ENCODE measurements around the gene ST8SIA4.

ST8SIA4 gene

DNA sequence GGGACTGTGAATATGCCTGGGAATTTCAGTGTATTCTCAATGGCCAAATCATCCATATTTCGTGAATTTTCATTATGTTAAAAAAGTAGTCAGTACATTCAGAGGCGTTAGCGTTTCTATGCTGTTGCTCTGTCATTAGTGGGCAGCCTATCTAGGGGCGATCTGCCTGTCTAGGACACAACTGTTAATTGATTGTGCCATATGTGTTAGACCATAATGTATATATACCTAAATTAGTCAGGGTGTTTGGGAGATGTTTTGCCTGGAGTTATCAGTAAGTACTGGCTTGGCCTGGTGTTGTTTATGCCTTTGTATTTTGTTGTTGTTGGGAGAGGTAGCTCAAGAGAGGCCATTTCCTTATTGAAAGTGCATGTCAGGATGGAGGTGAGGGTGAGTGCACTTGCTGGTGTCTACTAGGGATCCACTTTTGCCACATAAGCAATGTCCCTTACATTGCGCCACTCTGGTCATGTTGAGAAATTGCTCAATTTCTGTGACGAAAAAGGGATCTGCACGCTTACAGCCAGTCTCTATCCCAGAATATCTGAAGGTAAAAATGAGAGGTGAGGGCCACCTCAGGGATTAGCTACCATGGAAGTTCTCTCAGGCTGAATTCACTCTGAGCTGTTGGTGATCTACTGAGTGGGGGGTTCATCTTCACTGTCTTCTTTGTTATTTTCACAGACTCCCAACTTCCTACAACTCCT is 123.3 kb downstream of the ST8SIA4 start:
- no peak for DNase-seq (ENCODE audit: low read depth)
- Histone ChIP-seq H3K27me3 (replicated peaks; ENCODE audit: control insufficient read depth, insufficient read depth, low read length) (no peaks in the 10 kb centered on the region), H3K4me3 (ENCODE audit: low read length) (no peak overlapping the region), H3K9me3 (ENCODE audit: control insufficient read depth, low read length) (no peaks in the 10 kb centered on the region), H3K4me1 (ENCODE audit: control insufficient read depth, insufficient read depth, low read length) (peaks cover 12% of the 10 kb centered on the region), H3K36me3 (ENCODE audit: control insufficient read depth, insufficient read depth, low read length, severe bottlenecking) (no peaks in the 10 kb centered on the region), H3K9ac (ENCODE audit: low read length) (no peak overlapping the region)

DNA sequence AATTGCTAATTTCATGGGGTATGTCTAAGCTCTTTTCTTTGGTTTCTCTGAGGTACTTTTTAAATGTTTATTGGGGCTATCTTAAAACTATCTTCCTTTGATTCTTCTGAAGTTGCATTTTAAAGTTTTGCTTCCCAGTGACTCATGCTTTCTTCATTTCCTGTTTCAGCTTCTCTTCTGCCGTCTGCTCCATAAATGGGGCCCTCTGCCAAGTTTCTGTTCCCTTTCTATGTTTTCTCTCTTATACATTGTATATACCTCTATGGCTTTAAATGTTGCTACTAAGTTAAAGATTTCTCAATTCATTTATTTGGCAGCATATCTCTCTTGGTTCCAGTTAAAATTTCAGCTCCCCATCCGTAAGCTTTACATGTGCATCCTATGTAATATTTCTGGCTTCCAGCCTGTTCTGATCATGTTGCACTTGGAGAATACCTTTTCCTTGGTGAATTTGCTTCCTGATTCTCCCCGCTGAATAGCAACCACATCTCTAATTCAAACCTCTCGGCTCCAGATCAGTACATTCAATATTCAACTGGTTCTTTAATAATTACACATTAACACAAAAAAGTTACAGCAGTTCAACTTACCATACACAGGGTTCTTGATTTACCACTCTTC is 125.3 kb downstream of the ST8SIA4 start:
- DNase-seq (ENCODE audit: low read depth): peak; percentile 88
- peak overlapping the region; percentile 57 for H3K9ac ChIP-seq (ENCODE audit: low read length)

GRCh38 chr5:100775533-100775855 is 127.6 kb downstream of the ST8SIA4 start:
- no peak for DNase-seq (ENCODE audit: low read depth)
- Histone ChIP-seq H3K4me3 (ENCODE audit: low read length) (no peak overlapping the region), H3K36me3 (ENCODE audit: control insufficient read depth, insufficient read depth, low read length, severe bottlenecking) (no peaks in the 10 kb centered on the region), H3K4me1 (ENCODE audit: control insufficient read depth, insufficient read depth, low read length) (peaks cover 12% of the 10 kb centered on the region), H3K9ac (ENCODE audit: low read length) (no peak overlapping the region), H3K9me3 (ENCODE audit: control insufficient read depth, low read length) (no peaks in the 10 kb centered on the region), H3K27me3 (replicated peaks; ENCODE audit: control insufficient read depth, insufficient read depth, low read length) (no peaks in the 10 kb centered on the region)

More for the DNA sequence above, 125.3 kb downstream of the ST8SIA4 start:
- peaks cover 12% of the 10 kb centered on the region for H3K4me1 ChIP-seq (ENCODE audit: control insufficient read depth, insufficient read depth, low read length)
- no peaks in the 10 kb centered on the region for H3K27me3 ChIP-seq (replicated peaks; ENCODE audit: control insufficient read depth, insufficient read depth, low read length)
- peak overlapping the region; percentile 73 for H3K4me3 ChIP-seq (ENCODE audit: low read length)
- H3K9me3 ChIP-seq (ENCODE audit: control insufficient read depth, low read length): no peaks in the 10 kb centered on the region
- H3K36me3 ChIP-seq (ENCODE audit: control insufficient read depth, insufficient read depth, low read length, severe bottlenecking): no peaks in the 10 kb centered on the region

GRCh38 chr5:100772548-100772947 is 130.5 kb downstream of the ST8SIA4 start:
- Histone ChIP-seq H3K4me1 (ENCODE audit: control insufficient read depth, insufficient read depth, low read length) (peaks cover 5% of the 10 kb centered on the region), H3K27me3 (replicated peaks; ENCODE audit: control insufficient read depth, insufficient read depth, low read length) (no peaks in the 10 kb centered on the region), H3K9ac (ENCODE audit: low read length) (no peak overlapping the region), H3K36me3 (ENCODE audit: control insufficient read depth, insufficient read depth, low read length, severe bottlenecking) (no peaks in the 10 kb centered on the region), H3K9me3 (ENCODE audit: control insufficient read depth, low read length) (no peaks in the 10 kb centered on the region), H3K4me3 (ENCODE audit: low read length) (no peak overlapping the region)
- no peak for DNase-seq (ENCODE audit: low read depth)

- H3K4me3 ChIP-seq (ENCODE audit: low read length): no peak overlapping the region
- no peak overlapping the region for H3K9ac ChIP-seq (ENCODE audit: low read length)
- DNase-seq (ENCODE audit: low read depth): no peak
- no peaks in the 10 kb centered on the region for H3K9me3 ChIP-seq (ENCODE audit: control insufficient read depth, low read length)
- H3K27me3 ChIP-seq (replicated peaks; ENCODE audit: control insufficient read depth, insufficient read depth, low read length): no peaks in the 10 kb centered on the region
- H3K36me3 ChIP-seq (ENCODE audit: control insufficient read depth, insufficient read depth, low read length, severe bottlenecking): no peaks in the 10 kb centered on the region
- no peaks in the 10 kb centered on the region for H3K4me1 ChIP-seq (ENCODE audit: control insufficient read depth, insufficient read depth, low read length)
Observed at GRCh38 chr5:100772006-100772405, 131.1 kb downstream of the ST8SIA4 start.

GRCh38 chr5:100771181-100771580 is 131.9 kb downstream of the ST8SIA4 start:
- DNase-seq (ENCODE audit: low read depth): no peak
- H3K9me3 ChIP-seq (ENCODE audit: control insufficient read depth, low read length): no peaks in the 10 kb centered on the region
- H3K4me1 ChIP-seq (ENCODE audit: control insufficient read depth, insufficient read depth, low read length): no peaks in the 10 kb centered on the region
- no peaks in the 10 kb centered on the region for H3K27me3 ChIP-seq (replicated peaks; ENCODE audit: control insufficient read depth, insufficient read depth, low read length)
- H3K9ac ChIP-seq (ENCODE audit: low read length): no peak overlapping the region
- no peaks in the 10 kb centered on the region for H3K36me3 ChIP-seq (ENCODE audit: control insufficient read depth, insufficient read depth, low read length, severe bottlenecking)
- H3K4me3 ChIP-seq (ENCODE audit: low read length): no peak overlapping the region

GRCh38 chr5:100768221-100768620 is 134.9 kb downstream of the ST8SIA4 start:
- Histone ChIP-seq H3K36me3 (ENCODE audit: control insufficient read depth, insufficient read depth, low read length, severe bottlenecking) (no peaks in the 10 kb centered on the region), H3K27me3 (replicated peaks; ENCODE audit: control insufficient read depth, insufficient read depth, low read length) (no peaks in the 10 kb centered on the region), H3K4me3 (ENCODE audit: low read length) (no peak overlapping the region), H3K9me3 (ENCODE audit: control insufficient read depth, low read length) (no peaks in the 10 kb centered on the region), H3K4me1 (ENCODE audit: control insufficient read depth, insufficient read depth, low read length) (no peaks in the 10 kb centered on the region), H3K9ac (ENCODE audit: low read length) (no peak overlapping the region)
- no peak for DNase-seq (ENCODE audit: low read depth)

GRCh38 chr5:100762995-100763394 is 140.1 kb downstream of the ST8SIA4 start:
- no peaks in the 10 kb centered on the region for H3K27me3 ChIP-seq (replicated peaks; ENCODE audit: control insufficient read depth, insufficient read depth, low read length)
- H3K36me3 ChIP-seq (ENCODE audit: control insufficient read depth, insufficient read depth, low read length, severe bottlenecking): no peaks in the 10 kb centered on the region
- DNase-seq (ENCODE audit: low read depth): no peak
- no peak overlapping the region for H3K9ac ChIP-seq (ENCODE audit: low read length)
- H3K4me1 ChIP-seq (ENCODE audit: control insufficient read depth, insufficient read depth, low read length): no peaks in the 10 kb centered on the region
- no peak overlapping the region for H3K4me3 ChIP-seq (ENCODE audit: low read length)
- H3K9me3 ChIP-seq (ENCODE audit: control insufficient read depth, low read length): no peaks in the 10 kb centered on the region

DNA sequence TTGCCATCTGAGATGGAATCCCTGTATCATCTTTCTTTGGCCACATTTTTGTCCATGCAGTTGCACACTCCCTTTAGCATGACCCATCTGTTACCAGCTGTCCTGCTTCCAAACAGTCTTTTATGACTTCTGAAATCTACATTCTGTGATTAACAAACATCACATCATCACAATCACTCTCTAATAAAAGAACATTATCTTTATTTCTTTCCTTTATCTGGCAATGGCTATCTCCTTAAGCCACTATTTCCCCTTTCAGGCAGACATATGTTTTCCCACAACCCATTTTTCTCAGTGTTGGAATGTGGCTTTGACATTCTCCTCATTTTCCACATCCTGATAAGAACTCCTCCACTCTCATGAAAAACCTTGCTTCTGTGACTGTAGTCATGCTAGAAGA is 141.0 kb downstream of the ST8SIA4 start:
- H3K27me3 ChIP-seq (replicated peaks; ENCODE audit: control insufficient read depth, insufficient read depth, low read length): no peaks in the 10 kb centered on the region
- H3K4me1 ChIP-seq (ENCODE audit: control insufficient read depth, insufficient read depth, low read length): no peaks in the 10 kb centered on the region
- peak; percentile 4 for DNase-seq (ENCODE audit: low read depth)

DNA sequence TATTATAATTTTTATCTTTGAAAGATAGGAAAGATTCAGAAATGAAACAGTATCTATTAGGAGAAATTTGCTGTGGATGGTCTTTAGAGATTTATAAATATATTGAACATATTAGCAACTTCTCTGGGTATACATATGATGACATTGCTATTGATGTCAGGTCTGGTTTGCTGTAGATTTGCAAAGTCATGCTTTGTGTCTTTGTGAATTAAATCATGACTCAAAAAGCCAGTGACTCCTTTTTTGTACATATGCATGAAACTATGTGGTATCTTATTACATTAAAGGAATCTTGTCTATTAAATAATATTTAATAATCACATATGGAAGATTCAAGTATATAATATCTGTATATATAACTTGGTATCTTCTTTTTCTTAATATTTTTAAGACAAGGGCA is 141.9 kb downstream of the ST8SIA4 start:
- Histone ChIP-seq H3K27me3 (replicated peaks; ENCODE audit: control insufficient read depth, insufficient read depth, low read length) (no peaks in the 10 kb centered on the region), H3K36me3 (ENCODE audit: control insufficient read depth, insufficient read depth, low read length, severe bottlenecking) (no peaks in the 10 kb centered on the region), H3K9me3 (ENCODE audit: control insufficient read depth, low read length) (no peaks in the 10 kb centered on the region), H3K4me1 (ENCODE audit: control insufficient read depth, insufficient read depth, low read length) (no peaks in the 10 kb centered on the region), H3K4me3 (ENCODE audit: low read length) (no peak overlapping the region), H3K9ac (ENCODE audit: low read length) (no peak overlapping the region)
- peak; percentile 47 for DNase-seq (ENCODE audit: low read depth)

More for the DNA sequence above, 141.0 kb downstream of the ST8SIA4 start:
- Histone ChIP-seq H3K9me3 (ENCODE audit: control insufficient read depth, low read length) (no peaks in the 10 kb centered on the region), H3K4me3 (ENCODE audit: low read length) (no peak overlapping the region), H3K36me3 (ENCODE audit: control insufficient read depth, insufficient read depth, low read length, severe bottlenecking) (no peaks in the 10 kb centered on the region), H3K9ac (ENCODE audit: low read length) (no peak overlapping the region)

DNA sequence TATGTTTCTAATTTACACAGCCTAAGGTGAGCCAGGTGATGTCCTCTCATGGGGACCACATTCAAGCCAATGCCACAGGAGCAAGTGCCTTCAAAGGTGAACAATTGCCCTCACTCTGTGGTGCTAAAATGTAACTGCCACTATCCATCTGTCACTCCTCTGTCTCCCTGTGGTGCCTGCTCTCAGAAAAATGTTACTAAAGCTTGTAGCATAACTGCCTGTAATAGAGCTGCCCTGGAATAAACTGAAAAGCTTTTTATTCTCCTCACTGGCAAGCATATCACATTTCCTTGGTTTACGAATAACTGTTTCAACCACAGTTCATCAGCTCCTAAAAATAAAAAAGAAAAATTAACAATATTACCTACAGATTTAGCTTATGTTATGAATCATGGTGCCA is 142.4 kb downstream of the ST8SIA4 start:
- no peak for DNase-seq (ENCODE audit: low read depth)
- Histone ChIP-seq H3K9ac (ENCODE audit: low read length) (no peak overlapping the region), H3K4me1 (ENCODE audit: control insufficient read depth, insufficient read depth, low read length) (no peaks in the 10 kb centered on the region), H3K9me3 (ENCODE audit: control insufficient read depth, low read length) (no peaks in the 10 kb centered on the region), H3K36me3 (ENCODE audit: control insufficient read depth, insufficient read depth, low read length, severe bottlenecking) (no peaks in the 10 kb centered on the region), H3K4me3 (ENCODE audit: low read length) (no peak overlapping the region), H3K27me3 (replicated peaks; ENCODE audit: control insufficient read depth, insufficient read depth, low read length) (no peaks in the 10 kb centered on the region)

DNA sequence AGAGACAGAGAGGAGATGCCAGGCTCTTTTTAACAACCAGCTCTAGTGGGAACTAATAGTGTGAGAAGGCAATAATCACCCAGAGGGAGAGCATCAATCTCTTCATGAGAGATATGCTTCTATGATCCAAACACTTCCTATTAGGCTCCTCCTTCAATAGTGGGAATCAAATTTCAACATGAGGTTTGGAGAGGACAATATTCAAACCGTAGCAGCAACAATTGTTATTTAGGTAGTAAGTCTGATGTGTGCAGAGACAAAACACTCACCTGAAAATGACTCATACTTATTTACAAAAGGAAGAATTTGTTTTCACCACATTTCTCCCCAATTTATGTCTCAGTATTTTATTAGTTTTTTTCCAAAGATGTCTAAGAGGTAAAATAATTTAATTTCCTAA is 144.3 kb downstream of the ST8SIA4 start:
- DNase-seq (ENCODE audit: low read depth): no peak
- Histone ChIP-seq H3K4me3 (ENCODE audit: low read length) (no peak overlapping the region), H3K27me3 (replicated peaks; ENCODE audit: control insufficient read depth, insufficient read depth, low read length) (no peaks in the 10 kb centered on the region), H3K36me3 (ENCODE audit: control insufficient read depth, insufficient read depth, low read length, severe bottlenecking) (no peaks in the 10 kb centered on the region), H3K9me3 (ENCODE audit: control insufficient read depth, low read length) (no peaks in the 10 kb centered on the region), H3K4me1 (ENCODE audit: control insufficient read depth, insufficient read depth, low read length) (peaks cover 2% of the 10 kb centered on the region), H3K9ac (ENCODE audit: low read length) (no peak overlapping the region)
